ENCODE results near the gene IMP3. TPM values are rescaled to one million over a fixed set of nuclear protein-coding genes. Genes with fewer than 3 reads are reported as not detected.

The IMP3 gene
- total RNA-seq, 1 experiment from 2014 or later = 79.9 TPM

- POLR2A ChIA-PET = no interaction called here
- no TSS peak for BruUV-seq (replicated peaks)
Observed at GRCh38 chr15:75676688-75677464, 36.9 kb upstream of the IMP3 start.

GRCh38 chr15:75675579-75676404 lies 35.8 kb upstream of the IMP3 start:
- ChIA-PET CTCF (no interaction called here), POLR2A (no interaction called here), RAD21 (ENCODE audit: low non-redundant PET in 1 of 2, low total read pairs in 2 of 2, uncharacterized antibody in 2 of 2, unreplicated experiment in 2 of 2) (no interaction called here)
- no peaks in the 10 kb centered on the region for H3K9me3 ChIP-seq (ENCODE audit: control insufficient read depth in 1 of 2, insufficient read depth in 1 of 2, low read depth in 1 of 2, low read length in 2 of 2)
- no peak for DNase-seq (ENCODE audit: low read depth, low spot score)
- H3K79me2 ChIP-seq (ENCODE audit: insufficient read depth, low read length) = no peaks in the 10 kb centered on the region
- H4K20me1 ChIP-seq (ENCODE audit: insufficient read depth) = no peaks in the 10 kb centered on the region
- no peaks in the 10 kb centered on the region for H3K27me3 ChIP-seq (ENCODE audit: insufficient read depth, low read length)
- no peaks in the 10 kb centered on the region for H3K36me3 ChIP-seq (ENCODE audit: control insufficient read depth in 1 of 2, insufficient read depth in 2 of 2, low read length in 2 of 2)
- intact Hi-C loops (cut with micrococcal nuclease) = no loop called here
- no peak overlapping the region for H3K4me2 ChIP-seq (ENCODE audit: low read length)
- no peaks in the 10 kb centered on the region for H3K9me2 ChIP-seq (ENCODE audit: insufficient read depth)
- TF ChIP-seq POLR2AphosphoS5 (IDR thresholded peaks at IDR 0.05; ENCODE audit: low read depth, low read length) (no peak), CBX3 (IDR thresholded peaks at IDR 0.05; ENCODE audit: low read depth) (no peak), POLR2A (IDR thresholded peaks at IDR 0.05; ENCODE audit: borderline replicate concordance, extremely low read depth, insufficient read depth, insufficient read length) (no peak), FOSL1 (IDR thresholded peaks at IDR 0.05; ENCODE audit: low read depth) (no peak), EZH2phosphoT487 (IDR thresholded peaks at IDR 0.05; ENCODE audit: borderline replicate concordance) (no peak), CEBPB (IDR thresholded peaks at IDR 0.05; ENCODE audit: low read depth) (no peak), REST (IDR thresholded peaks at IDR 0.05; ENCODE audit: low read depth) (no peak), SIN3A (IDR thresholded peaks at IDR 0.05; ENCODE audit: low read depth) (no peak), RAD21 (IDR thresholded peaks at IDR 0.05; ENCODE audit: low read depth) (no peak), ZBTB33 (IDR thresholded peaks at IDR 0.05; ENCODE audit: extremely low read depth, insufficient replicate concordance, low read length) (no peak), EGR1 (IDR thresholded peaks at IDR 0.05; ENCODE audit: low read depth) (no peak)
- no peak overlapping the region for H3K27ac ChIP-seq (ENCODE audit: low read depth, low read length)
- peaks cover 10 to 32% of the 10 kb centered on the region in 2 experiments; a peak in 3 of 4 replicates for H3K4me1 ChIP-seq (ENCODE audit: control insufficient read depth in 1 of 2, insufficient read depth in 2 of 2, low read length in 2 of 2)
- no TSS peak for BruUV-seq (replicated peaks)
- no peak overlapping the region for H3K4me3 ChIP-seq (replicated peaks in 1 of 2; ENCODE audit: low read depth in 1 of 2, low read length in 2 of 2)
- H3K9ac ChIP-seq (ENCODE audit: low read length) = no peak overlapping the region
- no peak for ATAC-seq
- H2AFZ ChIP-seq (ENCODE audit: low read depth, low read length, poor library complexity, severe bottlenecking) = no peak overlapping the region

More at GRCh38 chr15:75676688-75677464, 36.9 kb upstream of the IMP3 start:
- no peak overlapping the region for H3K4me2 ChIP-seq (ENCODE audit: low read length)
- RAD21 ChIA-PET (ENCODE audit: low non-redundant PET in 1 of 2, low total read pairs in 2 of 2, uncharacterized antibody in 2 of 2, unreplicated experiment in 2 of 2) = no interaction called here
- 0 out of 2 replicates have a peak, but pooled peaks have one; percentile 20 for TF ChIP-seq POLR2AphosphoS5 (IDR thresholded peaks at IDR 0.05; ENCODE audit: low read depth, low read length)
- TF ChIP-seq ZFX (IDR thresholded peaks at IDR 0.05) = no peak
- CTCF ChIA-PET = no interaction called here
- no peak overlapping the region for H3K27ac ChIP-seq (ENCODE audit: low read depth, low read length)
- H3K9ac ChIP-seq (ENCODE audit: low read length) = no peak overlapping the region
- H3K4me3 ChIP-seq (replicated peaks in 1 of 2; ENCODE audit: low read depth in 1 of 2, low read length in 2 of 2) = no peak overlapping the region
- H3K79me2 ChIP-seq (ENCODE audit: insufficient read depth, low read length) = no peaks in the 10 kb centered on the region
- no peaks in the 10 kb centered on the region for H3K36me3 ChIP-seq (ENCODE audit: control insufficient read depth in 1 of 2, insufficient read depth in 2 of 2, low read length in 2 of 2)
- no peak for DNase-seq (ENCODE audit: low read depth, low spot score)
- H3K4me1 ChIP-seq (ENCODE audit: control insufficient read depth in 1 of 2, insufficient read depth in 2 of 2, low read length in 2 of 2) = peaks cover 10 to 21% of the 10 kb centered on the region in 2 experiments; a peak in 3 of 4 replicates
- no peaks in the 10 kb centered on the region for H3K9me2 ChIP-seq (ENCODE audit: insufficient read depth)
- intact Hi-C loops (cut with micrococcal nuclease) = no loop called here
- ATAC-seq = no peak
- no peaks in the 10 kb centered on the region for H4K20me1 ChIP-seq (ENCODE audit: insufficient read depth)
- H3K27me3 ChIP-seq (ENCODE audit: insufficient read depth, low read length) = no peaks in the 10 kb centered on the region
- H3K9me3 ChIP-seq (ENCODE audit: control insufficient read depth in 1 of 2, insufficient read depth in 1 of 2, low read depth in 1 of 2, low read length in 2 of 2) = no peaks in the 10 kb centered on the region
- no peak overlapping the region for H2AFZ ChIP-seq (ENCODE audit: low read depth, low read length, poor library complexity, severe bottlenecking)

Data from HCT116 (cell line).